H1 (cell line): Measurements from ENCODE around the gene SLC16A8. TPM values are rescaled to one million over a fixed set of nuclear protein-coding genes. Genes with fewer than 3 reads are reported as not detected.

Experiments used
- ASH2L ChIP-seq: fragments of 200-600, 300-600 bp; sonication (generic); IDR thresholded peaks from one replicate; pipeline ENCODE4 v1.7.1; 2017; ENCODE audit warnings: low read length
- CEBPB ChIP-seq: IDR thresholded peaks from 2 replicates; pipeline ENCODE4 v1.6.1; 2012; ENCODE audit warnings: low read depth, low read length
- EP300 ChIP-seq, 2 experiments: IDR thresholded peaks; 1 replicate in 1 of 2; 2 replicates in 1 of 2; pipeline ENCODE4 v1.6.1; 2011 to 2012; ENCODE audit warnings: low read depth in 2 of 2, low read length in 2 of 2, mild to moderate bottlenecking in 2 of 2, borderline replicate concordance in 1 of 2, inconsistent platforms in 1 of 2, moderate library complexity in 1 of 2
- NANOG ChIP-seq: IDR thresholded peaks from 2 replicates; pipeline ENCODE4 v1.6.1; 2011; ENCODE audit warnings: low read length, low read depth, mild to moderate bottlenecking, inconsistent platforms; ENCODE audit not compliant: insufficient read depth, poor library complexity, severe bottlenecking
- PHF8 ChIP-seq: fragments of 200-600 bp; sonication (generic); conservative IDR thresholded peaks from 2 replicates; pipeline ENCODE4 v1.7.1; 2012; ENCODE audit warnings: low read depth, mild to moderate bottlenecking, inconsistent platforms, low read length, moderate library complexity
- SP1 ChIP-seq: IDR thresholded peaks from 2 replicates; pipeline ENCODE4 v1.6.1; 2011; ENCODE audit warnings: low read depth, low read length
- SP4 ChIP-seq: IDR thresholded peaks from 2 replicates; pipeline ENCODE4 v1.6.1; 2012; ENCODE audit warnings: low read length, inconsistent platforms
- ZNF274 ChIP-seq: IDR thresholded peaks from 2 replicates; pipeline ENCODE4 v1.7.0; 2012; ENCODE audit warnings: low read length, borderline replicate concordance; ENCODE audit errors: extremely low read depth
- polyA plus RNA-seq, 7 experiments: library from polyadenylated mRNA; depleted of rRNA in 3 of 7; stranded (reverse) in 5 of 7; unstranded in 2 of 7; fragments of >200 nt in 5 of 7; fragments of 200-250 nt in 2 of 7; gene quantifications; 1 replicate in 5 of 7; 2 replicates in 1 of 7; 4 replicates in 1 of 7; pipeline versions ENCODE4 v1.2.1 to v1.2.3, GENCODE V29; 2011 to 2013; ENCODE audit warnings: missing spikeins in 2 of 7, mixed read lengths in 2 of 7
- total RNA-seq: library from RNA; stranded (reverse); fragmentation: NEBNext Ultra II Directional; extraction: Animal tissue kit (Norgen Biotek cat#: 25700); gene quantifications from 2 replicates; pipeline ENCODE4 v1.2.1, GENCODE V29; 2021

SLC16A8 gene
- total and polyA plus RNA-seq, 2 of the 8 experiments (the other 6 are each of a cell fraction or from before 2014, with no cell fraction given), result 0.70 TPM; not detected in 1

- TF ChIP-seq PHF8 (no peak), EP300 (IDR thresholded peaks at IDR 0.05; ENCODE audit: borderline replicate concordance in 1 of 2, low read depth in 2 of 2, low read length in 2 of 2) (no peak), ZNF274 (no peak), ASH2L (no peak), NANOG (no peak), SP1 (no peak), SP4 (no peak), CEBPB (no peak)
Measured at GRCh38 chr22:38098410-38099249, 14.6 kb upstream of the SLC16A8 start (continued).
